ENCODE data around the gene NPHP1. TPM values are rescaled to one million over a fixed set of nuclear protein-coding genes. Genes with fewer than 3 reads are reported as not detected.
"Not testable (repeated sequence)": the region's sequence is repeated elsewhere in the genome, so short reads cannot be mapped to it uniquely, and the experiment has no call there.

Gene NPHP1
- total and polyA plus RNA-seq, 2 of the 8 experiments (the other 6 are each of a cell fraction or from before 2014, with no cell fraction given) = 1.4 to 2.8 TPM

DNA sequence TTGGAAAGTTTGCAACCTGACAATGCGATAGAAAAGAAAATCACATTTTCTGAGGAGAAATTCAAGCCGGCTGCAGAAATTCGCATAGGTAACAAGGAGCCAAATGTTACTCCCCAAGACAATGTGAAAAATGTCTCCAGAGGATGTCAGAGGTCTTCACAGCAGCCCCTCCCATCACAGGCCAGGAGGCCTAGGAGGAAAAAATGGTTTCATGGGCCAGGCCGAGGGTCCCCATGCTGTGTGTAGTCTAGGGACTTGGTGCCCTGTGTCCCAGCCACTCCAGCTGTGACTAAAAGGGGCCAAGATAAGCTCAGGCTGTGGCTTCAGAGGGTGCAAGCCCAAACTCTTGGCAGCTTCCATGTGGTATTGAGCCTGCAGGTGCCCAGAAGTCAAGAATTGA, 50.0 kb downstream of the NPHP1 start:
- POLR2A ChIA-PET (ENCODE audit: partially characterized antibody); H2BK15ac ChIP-seq (ENCODE audit: low read length); H3K4me3 ChIP-seq (ENCODE audit: extremely low read depth in 1 of 4, insufficient read depth in 2 of 4, low read depth in 3 of 4, low read length in 4 of 4); H3K79me1 ChIP-seq (ENCODE audit: low read depth, low read length); H2AK5ac ChIP-seq (ENCODE audit: low read depth, low read length); H2BK12ac ChIP-seq (ENCODE audit: low read depth, low read length); H4K20me1 ChIP-seq (replicated peaks in 1 of 2; ENCODE audit: control insufficient read depth in 1 of 2, insufficient read depth in 2 of 2, low read length in 2 of 2); H3K27me3 ChIP-seq (replicated peaks in 1 of 4; ENCODE audit: control insufficient read depth in 3 of 4, extremely low read depth in 1 of 4, insufficient read depth in 3 of 4, low read length in 3 of 4); DNase-seq (ENCODE audit: low read depth in 1 of 2, low spot score in 2 of 2); H3K36me3 ChIP-seq (ENCODE audit: control insufficient read depth in 2 of 4, insufficient read depth in 4 of 4, low read length in 3 of 4); H4K5ac ChIP-seq (ENCODE audit: insufficient read length, low read depth, low read length); H4K8ac ChIP-seq (ENCODE audit: extremely low read depth, insufficient read depth, low read length); H4K91ac ChIP-seq (replicated peaks; ENCODE audit: insufficient read length, low read length); H2BK5ac ChIP-seq (ENCODE audit: low read depth, low read length); H3K14ac ChIP-seq (ENCODE audit: insufficient read length); H3K18ac ChIP-seq (ENCODE audit: extremely low read depth, low read length); H2BK120ac ChIP-seq (replicated peaks; ENCODE audit: low read depth, low read length); H2BK20ac ChIP-seq (ENCODE audit: low read length); H3K4me1 ChIP-seq (replicated peaks in 1 of 4; ENCODE audit: control insufficient read depth in 3 of 4, insufficient read depth in 4 of 4, low read length in 3 of 4); H3K27ac ChIP-seq (ENCODE audit: low read depth, low read length); H3K9ac ChIP-seq (replicated peaks in 1 of 4; ENCODE audit: extremely low read depth in 1 of 4, low read depth in 3 of 4, low read length in 3 of 4); H3K4me2 ChIP-seq (ENCODE audit: insufficient read depth in 1 of 2, low read depth in 2 of 2, low read length in 2 of 2); H3K56ac ChIP-seq (replicated peaks; ENCODE audit: insufficient read length, low read depth, low read length); H2AFZ ChIP-seq (ENCODE audit: low read length); FAIRE-seq; H3K23ac ChIP-seq (ENCODE audit: insufficient read length); H3K4ac ChIP-seq (replicated peaks; ENCODE audit: insufficient read length, low read depth, low read length); H3K79me2 ChIP-seq (ENCODE audit: control insufficient read depth in 1 of 2, insufficient read depth in 2 of 2, low read length in 2 of 2); H3K23me2 ChIP-seq (ENCODE audit: low read depth, low read length): not testable (repeated sequence)
- 93% methylated on average over 4 of the region's 4 CpGs; no CpG with 5 or more reads in 1 of the 2 experiments for WGBS, 2 experiments (ENCODE audit: extremely low coverage in 1 of 2, insufficient coverage in 1 of 2, insufficient read length in 1 of 2, insufficient replicate concordance in 2 of 2, low coverage in 1 of 2, low lambda C conversion rate in 2 of 2, missing lambda C conversion rate in 1 of 2)
- CTCF ChIA-PET (ENCODE audit: partially characterized antibody) = interaction anchor here (1.1 to 3.4 kb wide), 3 partner anchors 13 to 39 kb away, joined by 3 to 22 read pairs (median 3); partner anchors contain the start of gene MALL
- H3K9me3 ChIP-seq (ENCODE audit: insufficient read depth in 2 of 2, low read depth in 1 of 2, low read length in 1 of 2) = peaks cover 13 to 16% of the 10 kb centered on the region in 2 experiments

DNA sequence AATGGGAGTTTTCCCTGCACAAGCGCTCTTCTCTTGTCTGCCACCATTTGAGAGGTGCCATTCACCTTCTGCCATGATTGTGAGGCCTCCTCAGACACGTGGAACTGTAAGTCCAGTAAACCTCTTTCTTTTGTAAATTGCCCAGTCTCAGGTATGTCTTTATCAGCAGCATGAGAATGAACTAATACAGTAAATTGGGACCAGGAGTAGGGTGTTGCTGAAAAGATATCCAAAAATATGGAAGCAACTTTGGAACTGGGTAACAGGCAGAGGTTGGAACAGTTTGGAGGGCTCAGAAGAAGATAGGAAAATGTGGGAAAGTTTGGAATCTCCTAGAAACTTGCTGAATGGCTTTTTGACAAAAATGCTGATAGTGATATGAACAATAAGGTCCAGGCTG, 50.6 kb downstream of the NPHP1 start:
- H2BK120ac ChIP-seq (replicated peaks; ENCODE audit: low read depth, low read length); H3K4me2 ChIP-seq (ENCODE audit: insufficient read depth in 1 of 2, low read depth in 2 of 2, low read length in 2 of 2); H3K4me3 ChIP-seq (ENCODE audit: extremely low read depth in 1 of 4, insufficient read depth in 2 of 4, low read depth in 3 of 4, low read length in 4 of 4); H4K5ac ChIP-seq (ENCODE audit: insufficient read length, low read depth, low read length); H4K20me1 ChIP-seq (replicated peaks in 1 of 2; ENCODE audit: control insufficient read depth in 1 of 2, insufficient read depth in 2 of 2, low read length in 2 of 2); H3K27ac ChIP-seq (ENCODE audit: low read depth, low read length); H4K91ac ChIP-seq (replicated peaks; ENCODE audit: insufficient read length, low read length); H3K14ac ChIP-seq (ENCODE audit: insufficient read length); FAIRE-seq; H3K36me3 ChIP-seq (ENCODE audit: control insufficient read depth in 2 of 4, insufficient read depth in 4 of 4, low read length in 3 of 4); H2BK12ac ChIP-seq (ENCODE audit: low read depth, low read length); H3K9ac ChIP-seq (replicated peaks in 1 of 4; ENCODE audit: extremely low read depth in 1 of 4, low read depth in 3 of 4, low read length in 3 of 4); H3K27me3 ChIP-seq (replicated peaks in 1 of 4; ENCODE audit: control insufficient read depth in 3 of 4, extremely low read depth in 1 of 4, insufficient read depth in 3 of 4, low read length in 3 of 4); H2AFZ ChIP-seq (ENCODE audit: low read length); H3K4ac ChIP-seq (replicated peaks; ENCODE audit: insufficient read length, low read depth, low read length); H3K56ac ChIP-seq (replicated peaks; ENCODE audit: insufficient read length, low read depth, low read length); H2BK15ac ChIP-seq (ENCODE audit: low read length); H3K79me1 ChIP-seq (ENCODE audit: low read depth, low read length); CTCF ChIA-PET (ENCODE audit: partially characterized antibody); H2AK5ac ChIP-seq (ENCODE audit: low read depth, low read length); H4K8ac ChIP-seq (ENCODE audit: extremely low read depth, insufficient read depth, low read length); DNase-seq (ENCODE audit: low read depth in 1 of 2, low spot score in 2 of 2); H3K4me1 ChIP-seq (replicated peaks in 1 of 4; ENCODE audit: control insufficient read depth in 3 of 4, insufficient read depth in 4 of 4, low read length in 3 of 4); H2BK5ac ChIP-seq (ENCODE audit: low read depth, low read length); H3K23me2 ChIP-seq (ENCODE audit: low read depth, low read length); H3K23ac ChIP-seq (ENCODE audit: insufficient read length); H3K18ac ChIP-seq (ENCODE audit: extremely low read depth, low read length); H2BK20ac ChIP-seq (ENCODE audit: low read length); POLR2A ChIA-PET (ENCODE audit: partially characterized antibody); H3K79me2 ChIP-seq (ENCODE audit: control insufficient read depth in 1 of 2, insufficient read depth in 2 of 2, low read length in 2 of 2): not testable (repeated sequence)
- 78% methylated on average over 2 of the region's 2 CpGs; no CpG with 5 or more reads in 1 of the 2 experiments for WGBS, 2 experiments (ENCODE audit: extremely low coverage in 1 of 2, insufficient coverage in 1 of 2, insufficient read length in 1 of 2, insufficient replicate concordance in 2 of 2, low coverage in 1 of 2, low lambda C conversion rate in 2 of 2, missing lambda C conversion rate in 1 of 2)
- peaks cover 13 to 16% of the 10 kb centered on the region in 2 experiments for H3K9me3 ChIP-seq (ENCODE audit: insufficient read depth in 2 of 2, low read depth in 1 of 2, low read length in 1 of 2)
